Gastrocnemius medialis (tissue), 4 donors: Measurements from ENCODE around the gene FAM50A.

ENCODE experiments used
- POLR2A ChIP-seq, 2 donors: fragments of 450-650 bp; IDR thresholded peaks; one replicate each; pipeline ENCODE4 v1.6.1; 2017; ENCODE audit warnings: antibody characterized with exemption in 2 of 2, mild to moderate bottlenecking in 2 of 2, moderate library complexity in 2 of 2
- TF ChIP-seq, protein P1 (sequence below), 5 experiments: fragments of 450-650 bp in 3 of 5; fragments of 200-600 bp in 2 of 5; sonication (generic) in 2 of 5; IDR thresholded peaks in 4 of 5; conservative IDR thresholded peaks in 1 of 5; 1 replicate in 4 of 5; 2 replicates in 1 of 5; pipeline ENCODE4 v1.5.1; 2016 to 2019; ENCODE audit warnings: antibody characterized with exemption in 5 of 5, mild to moderate bottlenecking in 3 of 5, moderate library complexity in 3 of 5

DNA sequence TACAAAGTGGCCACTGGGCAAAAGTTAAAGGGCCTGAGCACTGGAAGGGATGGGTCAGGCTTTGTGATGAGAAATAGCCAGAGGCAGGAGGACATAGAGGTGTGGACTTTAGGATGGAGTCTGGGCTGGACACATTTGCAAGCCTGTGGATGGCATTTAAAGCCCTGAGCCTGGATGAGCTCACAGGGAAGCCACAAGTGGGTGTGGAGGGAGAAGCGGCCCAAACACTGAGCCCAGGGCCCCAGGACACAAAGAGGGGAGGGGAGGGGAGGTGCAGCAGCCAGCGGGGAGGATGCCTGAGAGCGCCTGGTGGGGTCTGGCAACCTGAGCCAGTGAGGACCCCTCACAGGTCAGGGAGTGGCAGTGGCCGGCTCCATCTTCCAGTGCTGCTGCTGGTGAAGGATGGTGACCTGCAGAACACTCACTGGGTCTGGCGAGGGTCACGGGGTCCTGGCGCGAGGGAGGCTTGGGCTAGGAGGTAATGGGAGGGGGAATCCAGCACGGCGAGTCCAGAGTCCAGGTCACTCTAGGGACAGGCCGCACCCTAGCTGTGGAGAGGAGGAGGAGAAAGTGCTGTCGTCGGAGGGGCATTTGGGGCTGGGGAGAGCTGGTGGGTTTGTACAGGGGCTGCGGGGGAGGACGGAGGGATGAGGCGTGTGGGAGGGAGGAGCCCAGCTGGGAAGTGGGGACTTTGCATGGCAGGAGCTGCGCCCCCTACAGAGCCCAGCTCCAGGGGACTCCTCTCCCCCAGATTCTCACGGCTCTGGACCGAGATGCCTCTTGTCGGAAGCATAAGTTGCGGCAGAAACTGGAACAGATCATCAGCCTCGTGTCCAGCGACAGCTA, 28.1 kb downstream of the FAM50A start:
- TF ChIP-seq, protein P1, sequence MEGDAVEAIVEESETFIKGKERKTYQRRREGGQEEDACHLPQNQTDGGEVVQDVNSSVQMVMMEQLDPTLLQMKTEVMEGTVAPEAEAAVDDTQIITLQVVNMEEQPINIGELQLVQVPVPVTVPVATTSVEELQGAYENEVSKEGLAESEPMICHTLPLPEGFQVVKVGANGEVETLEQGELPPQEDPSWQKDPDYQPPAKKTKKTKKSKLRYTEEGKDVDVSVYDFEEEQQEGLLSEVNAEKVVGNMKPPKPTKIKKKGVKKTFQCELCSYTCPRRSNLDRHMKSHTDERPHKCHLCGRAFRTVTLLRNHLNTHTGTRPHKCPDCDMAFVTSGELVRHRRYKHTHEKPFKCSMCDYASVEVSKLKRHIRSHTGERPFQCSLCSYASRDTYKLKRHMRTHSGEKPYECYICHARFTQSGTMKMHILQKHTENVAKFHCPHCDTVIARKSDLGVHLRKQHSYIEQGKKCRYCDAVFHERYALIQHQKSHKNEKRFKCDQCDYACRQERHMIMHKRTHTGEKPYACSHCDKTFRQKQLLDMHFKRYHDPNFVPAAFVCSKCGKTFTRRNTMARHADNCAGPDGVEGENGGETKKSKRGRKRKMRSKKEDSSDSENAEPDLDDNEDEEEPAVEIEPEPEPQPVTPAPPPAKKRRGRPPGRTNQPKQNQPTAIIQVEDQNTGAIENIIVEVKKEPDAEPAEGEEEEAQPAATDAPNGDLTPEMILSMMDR (IDR thresholded peaks at IDR 0.05 in 4 of 5, conservative IDR thresholded peaks at IDR 0.05 in 1 of 5), result no peak
- TF ChIP-seq POLR2A (IDR thresholded peaks at IDR 0.05), result no peak
